Effector memory CD4-positive, alpha-beta T cell (primary cell): ENCODE measurements around the gene MCOLN3.

Source experiments
- DNase-seq, 3 donors: peaks; one replicate each; pipeline ENCODE4 v3.0.0-alpha.2; 2020
- H3K27ac ChIP-seq: 2 replicates; pipeline ENCODE4 v1.7.0; 2013; ENCODE audit warnings: mild to moderate bottlenecking, low read length, moderate library complexity; ENCODE audit not compliant: insufficient read depth, poor library complexity, severe bottlenecking
- H3K27me3 ChIP-seq: replicated peaks from 2 replicates; pipeline ENCODE4 v1.7.0; 2013; ENCODE audit warnings: mild to moderate bottlenecking, low read length; ENCODE audit not compliant: insufficient read depth, control insufficient read depth, poor library complexity, severe bottlenecking
- H3K36me3 ChIP-seq: 2 replicates; pipeline ENCODE4 v1.7.0; 2013; ENCODE audit warnings: mild to moderate bottlenecking, low read length, moderate library complexity; ENCODE audit not compliant: control insufficient read depth, insufficient read depth
- H3K4me1 ChIP-seq: 2 replicates; pipeline ENCODE4 v1.7.0; 2013; ENCODE audit warnings: low read length, mild to moderate bottlenecking; ENCODE audit not compliant: control insufficient read depth, insufficient read depth, poor library complexity, severe bottlenecking
- H3K4me3 ChIP-seq: 2 replicates; pipeline ENCODE4 v1.7.0; 2013; ENCODE audit warnings: low read length, low read depth, mild to moderate bottlenecking; ENCODE audit not compliant: insufficient read depth, poor library complexity, severe bottlenecking
- H3K9me3 ChIP-seq: 2 replicates; pipeline ENCODE4 v1.7.0; 2013; ENCODE audit warnings: mild to moderate bottlenecking, low read length, moderate library complexity; ENCODE audit not compliant: control insufficient read depth

The MCOLN3 gene

GRCh38 chr1:84972377-84972987, 75.8 kb downstream of the MCOLN3 start:
- H3K4me1 ChIP-seq = no peaks in the 10 kb centered on the region
- H3K36me3 ChIP-seq = no peaks in the 10 kb centered on the region
- H3K27me3 ChIP-seq = no peaks in the 10 kb centered on the region
- no peak for DNase-seq
- H3K4me3 ChIP-seq = no peak overlapping the region
- no peak overlapping the region for H3K27ac ChIP-seq
- H3K9me3 ChIP-seq = no peaks in the 10 kb centered on the region

GRCh38 chr1:84971957-84972356, 76.3 kb downstream of the MCOLN3 start:
- Histone ChIP-seq H3K4me1 (no peaks in the 10 kb centered on the region), H3K36me3 (no peaks in the 10 kb centered on the region), H3K9me3 (no peaks in the 10 kb centered on the region), H3K27me3 (no peaks in the 10 kb centered on the region), H3K4me3 (no peak overlapping the region), H3K27ac (no peak overlapping the region)
- DNase-seq = no peak

GRCh38 chr1:84969489-84970250, 78.6 kb downstream of the MCOLN3 start:
- no peak for DNase-seq
- Histone ChIP-seq H3K27me3 (no peaks in the 10 kb centered on the region), H3K27ac (no peak overlapping the region), H3K4me3 (no peak overlapping the region), H3K36me3 (no peaks in the 10 kb centered on the region), H3K4me1 (no peaks in the 10 kb centered on the region), H3K9me3 (no peaks in the 10 kb centered on the region)

- Histone ChIP-seq H3K9me3 (no peaks in the 10 kb centered on the region), H3K36me3 (no peaks in the 10 kb centered on the region), H3K27ac (no peak overlapping the region), H3K4me1 (no peaks in the 10 kb centered on the region), H3K4me3 (no peak overlapping the region), H3K27me3 (no peaks in the 10 kb centered on the region)
- no peak for DNase-seq
These were observed 79.4 kb downstream of the MCOLN3 start for GRCh38 chr1:84968865-84969264.

- no peak for DNase-seq
- Histone ChIP-seq H3K36me3 (no peaks in the 10 kb centered on the region), H3K9me3 (no peaks in the 10 kb centered on the region)
These were observed 80.2 kb downstream of the MCOLN3 start for GRCh38 chr1:84968101-84968500.

More at GRCh38 chr1:84968101-84968500, 80.2 kb downstream of the MCOLN3 start:
- no peaks in the 10 kb centered on the region for H3K27me3 ChIP-seq
- H3K4me1 ChIP-seq = no peaks in the 10 kb centered on the region
- H3K4me3 ChIP-seq = no peak overlapping the region
- no peak overlapping the region for H3K27ac ChIP-seq
